IPS-15b (cell line): ENCODE data around the gene TNNT1.
A peak's percentile ranks its signal among the peaks of the same experiment; 100 is the strongest.
"Not testable (repeated sequence)": the region's sequence is repeated elsewhere in the genome, so short reads cannot be mapped to it uniquely, and the experiment has no call there.

Source experiments
- H3K27me3 ChIP-seq: one replicate; pipeline ENCODE4 v1.6.1; 2013; ENCODE audit warnings: low read length; ENCODE audit not compliant: control insufficient read depth, insufficient read depth
- H3K36me3 ChIP-seq: one replicate; pipeline ENCODE4 v1.6.1; 2013; ENCODE audit warnings: low read length; ENCODE audit not compliant: control insufficient read depth, insufficient read depth
- H3K4me1 ChIP-seq: one replicate; pipeline ENCODE4 v1.6.1; 2013; ENCODE audit warnings: mild to moderate bottlenecking, low read length; ENCODE audit not compliant: control insufficient read depth, insufficient read depth
- H3K4me3 ChIP-seq: one replicate; pipeline ENCODE4 v1.5.1; 2013; ENCODE audit warnings: low read depth, low read length
- H3K9ac ChIP-seq: one replicate; pipeline ENCODE4 v1.6.1; 2013; ENCODE audit warnings: low read depth, mild to moderate bottlenecking, low read length
- H3K9me3 ChIP-seq: one replicate; pipeline ENCODE4 v1.6.1; 2013; ENCODE audit warnings: mild to moderate bottlenecking, low read length; ENCODE audit not compliant: control insufficient read depth, insufficient read depth

Gene TNNT1

DNA sequence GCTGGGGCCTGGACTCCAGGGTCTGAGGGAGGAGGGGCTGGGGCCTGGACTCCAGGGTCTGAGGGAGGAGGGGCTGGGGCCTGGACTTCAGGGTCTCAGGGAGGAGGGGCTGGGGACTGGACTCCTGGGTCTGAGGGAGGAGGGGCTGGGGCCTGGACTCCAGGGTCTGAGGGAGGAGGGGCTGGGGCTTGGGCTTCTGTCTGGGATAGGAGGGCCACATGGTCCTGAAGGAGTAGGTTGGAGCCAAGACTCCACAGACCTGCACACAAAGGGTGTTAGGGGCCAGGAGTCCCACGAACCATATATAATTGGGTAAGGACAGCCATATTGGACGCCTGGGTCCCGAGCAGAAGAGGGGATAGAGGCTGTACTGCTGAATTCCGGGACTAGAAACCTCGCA lies 6.8 kb upstream of the TNNT1 start:
- not testable (repeated sequence) for H3K36me3 ChIP-seq, H3K9ac ChIP-seq, H3K27me3 ChIP-seq, H3K9me3 ChIP-seq
- H3K4me3 ChIP-seq: peak overlapping the region; percentile 79
- peaks cover 11% of the 10 kb centered on the region for H3K4me1 ChIP-seq

DNA sequence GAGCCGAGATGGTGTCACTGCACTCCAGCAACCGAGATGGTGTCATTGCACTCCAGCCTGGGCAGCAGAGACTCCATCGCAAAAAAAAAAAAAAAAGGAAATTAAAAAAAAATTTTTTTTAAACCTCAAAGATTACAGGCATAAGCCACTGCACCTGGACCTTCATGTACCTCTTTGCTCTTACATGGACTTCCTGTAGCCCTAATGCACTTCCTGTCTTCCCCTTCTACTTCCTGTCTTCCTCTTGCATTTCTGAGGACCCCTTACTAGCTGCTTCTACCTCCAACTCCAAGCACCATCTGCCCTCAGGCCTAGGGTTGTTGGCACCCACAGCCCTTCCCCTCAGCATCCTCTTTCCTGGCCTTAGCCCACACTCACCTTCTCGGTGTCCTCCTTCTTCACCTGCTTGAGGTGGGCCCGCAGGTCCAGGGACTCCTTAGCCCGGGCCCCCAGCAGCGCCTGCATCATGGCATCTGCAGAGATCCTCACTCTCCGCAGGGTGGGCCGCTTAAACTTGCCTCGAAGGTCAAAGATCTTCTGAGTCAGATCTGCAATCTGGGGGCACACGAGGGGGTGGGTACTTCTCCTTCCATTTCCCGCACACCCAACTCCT lies 4.8 kb upstream of the TNNT1 start:
- Histone ChIP-seq H3K9ac (no peak overlapping the region), H3K4me3 (no peak overlapping the region), H3K36me3 (peaks cover 5% of the 10 kb centered on the region), H3K9me3 (no peaks in the 10 kb centered on the region), H3K4me1 (peaks cover 11% of the 10 kb centered on the region), H3K27me3 (no peaks in the 10 kb centered on the region)

DNA sequence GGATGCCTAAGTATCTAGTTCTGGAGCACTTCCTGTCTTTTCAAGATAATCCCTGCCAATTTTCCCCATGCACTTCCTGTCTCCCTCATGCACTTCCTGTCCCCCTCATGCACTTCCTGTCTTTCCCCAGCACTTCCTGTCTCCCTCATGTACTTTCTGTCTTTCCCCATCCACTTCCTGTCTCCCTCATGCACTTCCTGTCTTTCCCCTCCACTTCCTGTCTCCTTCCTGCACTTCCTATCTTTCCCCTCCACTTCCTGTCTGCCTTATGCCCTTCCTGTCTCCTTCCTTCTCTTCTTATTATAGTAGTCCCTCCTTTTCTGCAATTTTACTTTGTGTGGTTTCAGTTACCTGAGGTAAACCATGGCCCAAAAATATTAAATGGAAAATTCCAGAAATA lies 3.0 kb upstream of the TNNT1 start:
- Histone ChIP-seq H3K9ac (no peak overlapping the region), H3K9me3 (no peaks in the 10 kb centered on the region), H3K4me3 (no peak overlapping the region), H3K27me3 (no peaks in the 10 kb centered on the region), H3K4me1 (peaks cover 18% of the 10 kb centered on the region), H3K36me3 (peaks cover 5% of the 10 kb centered on the region)

DNA sequence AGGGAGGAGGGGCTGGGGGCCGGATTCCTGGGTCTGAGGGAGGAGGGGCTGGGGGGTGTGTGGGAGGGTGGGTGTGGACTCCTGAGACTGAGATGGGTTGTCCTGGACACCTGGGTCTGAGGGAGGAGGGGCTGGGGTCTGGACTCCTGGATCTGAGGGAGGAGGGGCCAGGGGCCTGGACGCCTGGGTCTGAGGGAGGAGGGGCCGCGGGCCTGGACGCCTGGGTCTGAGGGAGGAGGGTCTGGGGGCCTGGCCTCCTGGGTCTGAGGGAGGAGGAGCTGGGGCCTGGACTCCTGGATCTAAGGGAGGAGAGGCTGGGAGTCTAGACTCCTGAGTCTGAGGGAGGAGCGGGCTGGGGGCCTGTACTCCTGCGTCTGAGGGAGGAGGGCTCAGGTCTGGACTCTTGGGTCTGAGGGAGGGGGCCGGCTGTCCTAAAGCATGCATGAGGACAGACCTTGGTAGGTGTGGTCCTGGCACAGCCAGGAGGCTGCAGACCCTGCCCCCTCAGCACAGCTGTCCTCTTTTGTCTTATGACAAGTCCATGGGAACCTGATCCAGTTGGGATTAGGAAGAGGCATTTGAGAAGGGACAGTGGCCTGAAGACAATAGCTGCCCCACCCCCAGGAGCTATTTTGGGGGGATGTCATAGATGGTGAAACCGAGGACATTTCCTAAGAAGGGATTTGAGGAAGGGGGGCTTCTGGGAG lies 1.3 kb downstream of the TNNT1 start:
- Histone ChIP-seq H3K4me3 (peak overlapping the region; percentile 31), H3K36me3 (peaks cover 10% of the 10 kb centered on the region), H3K9me3 (no peaks in the 10 kb centered on the region), H3K4me1 (peaks cover 18% of the 10 kb centered on the region), H3K27me3 (no peaks in the 10 kb centered on the region), H3K9ac (no peak overlapping the region)

DNA sequence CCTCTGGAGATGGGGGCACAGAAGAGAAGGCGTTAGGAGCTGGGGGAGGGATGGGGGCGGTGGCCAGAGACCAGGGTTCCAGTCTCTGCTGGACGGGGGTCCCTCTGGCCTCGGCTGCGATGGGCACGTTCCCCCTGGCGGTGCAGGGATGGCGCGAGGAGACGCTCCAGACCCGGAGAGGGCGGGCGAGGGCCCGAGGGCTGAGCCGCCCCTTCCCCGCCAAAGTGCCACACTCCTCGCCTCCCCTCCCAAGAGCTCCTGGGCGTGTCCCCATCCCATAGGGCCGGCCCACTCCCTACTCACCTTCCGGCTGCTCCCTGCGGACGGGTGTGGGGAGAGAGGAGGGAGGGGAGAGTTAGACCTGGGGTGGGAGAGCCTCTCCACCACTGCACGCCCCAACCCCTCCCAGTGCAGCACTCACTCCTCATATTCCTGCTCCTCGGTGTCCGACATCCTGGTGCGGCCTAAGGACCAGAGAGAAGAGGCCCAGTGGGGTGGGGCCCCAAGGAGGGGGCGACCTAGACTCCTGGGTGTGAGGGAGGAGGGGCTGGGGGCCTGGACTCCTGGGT lies 2.2 kb downstream of the TNNT1 start:
- H3K4me1 ChIP-seq: peaks cover 18% of the 10 kb centered on the region
- H3K36me3 ChIP-seq: peaks cover 7% of the 10 kb centered on the region
- no peak overlapping the region for H3K9ac ChIP-seq
- peak overlapping the region; percentile 68 for H3K4me3 ChIP-seq
- no peaks in the 10 kb centered on the region for H3K27me3 ChIP-seq
- no peaks in the 10 kb centered on the region for H3K9me3 ChIP-seq

DNA sequence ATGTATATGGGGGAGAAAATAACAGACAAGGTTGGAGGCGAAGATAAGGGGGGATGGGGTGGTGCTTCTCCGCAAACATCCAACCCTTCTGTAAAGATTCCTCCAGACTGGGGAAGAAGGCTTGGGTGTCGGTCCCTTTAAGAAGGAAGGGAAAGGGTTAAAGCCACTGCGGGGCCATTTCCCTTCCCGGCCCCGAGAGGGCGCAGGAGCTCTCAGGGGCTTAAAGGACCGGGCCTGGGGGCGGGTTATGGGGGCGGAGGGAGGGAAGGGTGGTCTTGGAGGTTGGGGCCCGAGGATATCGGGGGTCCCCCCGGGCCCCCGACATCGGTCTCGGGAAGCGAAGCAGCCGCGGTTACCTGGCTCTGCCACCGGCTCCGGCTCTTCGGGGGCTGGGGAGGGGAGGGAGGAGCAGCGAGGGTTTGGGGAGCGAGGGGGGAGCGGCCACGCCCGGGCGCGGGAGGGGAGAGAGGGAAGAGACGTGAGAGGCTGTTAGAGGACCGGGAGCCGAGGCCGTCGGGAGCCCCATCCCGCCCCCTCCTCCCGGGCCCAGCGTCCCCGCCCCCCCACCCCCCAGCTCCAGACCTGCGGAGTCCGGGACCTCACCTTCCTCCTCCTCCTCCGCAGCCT lies 2.8 kb downstream of the TNNT1 start:
- H3K9ac ChIP-seq: no peak overlapping the region
- H3K9me3 ChIP-seq: no peaks in the 10 kb centered on the region
- H3K4me1 ChIP-seq: peaks cover 18% of the 10 kb centered on the region
- H3K4me3 ChIP-seq: peak overlapping the region; percentile 68
- peaks cover 6% of the 10 kb centered on the region for H3K36me3 ChIP-seq
- no peaks in the 10 kb centered on the region for H3K27me3 ChIP-seq

DNA sequence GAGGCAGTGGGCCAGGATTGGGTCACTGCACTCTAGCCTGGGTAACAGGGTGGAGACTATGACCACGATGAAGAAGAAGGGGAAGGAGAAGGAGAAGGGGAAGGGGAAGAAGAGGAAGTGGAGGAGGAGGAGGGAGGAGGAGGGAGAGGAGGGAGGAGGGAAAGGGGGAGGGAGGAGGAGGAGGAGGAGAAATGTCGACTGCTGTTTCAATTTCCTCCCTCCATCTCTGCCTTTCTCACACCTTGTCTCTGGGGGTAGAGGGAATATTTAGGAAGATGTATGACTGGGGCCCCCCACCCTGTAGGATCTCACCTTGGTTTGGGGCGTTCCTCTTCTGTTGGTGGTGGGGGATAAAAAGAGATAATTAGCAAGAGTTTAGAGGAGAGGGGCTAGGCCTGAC lies 3.8 kb downstream of the TNNT1 start:
- H3K4me3 ChIP-seq: peak overlapping the region; percentile 32
- no peaks in the 10 kb centered on the region for H3K27me3 ChIP-seq
- peaks cover 6% of the 10 kb centered on the region for H3K36me3 ChIP-seq
- H3K4me1 ChIP-seq: peaks cover 19% of the 10 kb centered on the region
- no peaks in the 10 kb centered on the region for H3K9me3 ChIP-seq
- H3K9ac ChIP-seq: no peak overlapping the region

DNA sequence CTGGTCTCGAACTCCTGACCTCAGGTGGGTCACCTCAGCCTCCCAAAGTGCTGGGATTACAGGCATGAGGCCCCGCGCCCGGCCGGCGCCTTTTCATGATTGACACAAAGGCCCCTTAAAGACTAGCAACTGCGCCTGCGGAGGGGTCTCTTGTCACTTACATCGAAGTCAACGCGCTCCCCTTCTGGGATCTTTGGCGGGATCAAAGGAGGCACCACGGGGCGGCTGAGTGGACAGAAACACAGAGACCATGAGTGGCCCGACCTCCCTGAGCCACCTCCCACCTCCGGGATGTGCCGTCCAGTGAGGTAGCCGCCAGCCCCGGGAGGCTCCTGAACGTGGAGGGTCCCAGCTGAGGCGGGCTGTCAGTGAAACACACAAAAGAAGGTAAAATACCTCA lies 7.3 kb downstream of the TNNT1 start:
- H3K27me3 ChIP-seq: no peaks in the 10 kb centered on the region
- H3K9ac ChIP-seq: no peak overlapping the region
- no peak overlapping the region for H3K4me3 ChIP-seq

DNA sequence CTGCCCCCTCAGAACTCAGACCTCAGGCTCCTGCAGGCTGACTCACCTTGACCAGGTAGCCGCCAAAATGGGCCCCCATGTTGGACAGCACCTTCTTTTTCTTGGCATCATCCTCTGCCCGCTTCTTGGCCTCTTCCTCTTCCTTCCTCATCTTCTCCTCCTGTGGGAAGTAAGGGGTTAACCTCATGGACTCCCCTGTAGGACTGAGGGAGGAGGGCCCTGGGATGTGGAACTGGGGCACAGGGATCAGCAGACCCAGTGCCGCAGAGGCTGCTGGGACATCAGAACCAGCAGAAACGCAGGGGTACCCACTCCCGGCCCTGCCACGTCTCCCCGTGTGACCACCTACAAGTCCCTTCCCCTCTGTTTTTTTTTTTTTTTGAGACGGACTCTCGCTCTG lies 11.1 kb downstream of the TNNT1 start:
- peaks cover 11% of the 10 kb centered on the region for H3K36me3 ChIP-seq

More for the DNA sequence above, 7.3 kb downstream of the TNNT1 start:
- H3K36me3 ChIP-seq: peaks cover 6% of the 10 kb centered on the region
- no peaks in the 10 kb centered on the region for H3K9me3 ChIP-seq
- peaks cover 2% of the 10 kb centered on the region for H3K4me1 ChIP-seq

DNA sequence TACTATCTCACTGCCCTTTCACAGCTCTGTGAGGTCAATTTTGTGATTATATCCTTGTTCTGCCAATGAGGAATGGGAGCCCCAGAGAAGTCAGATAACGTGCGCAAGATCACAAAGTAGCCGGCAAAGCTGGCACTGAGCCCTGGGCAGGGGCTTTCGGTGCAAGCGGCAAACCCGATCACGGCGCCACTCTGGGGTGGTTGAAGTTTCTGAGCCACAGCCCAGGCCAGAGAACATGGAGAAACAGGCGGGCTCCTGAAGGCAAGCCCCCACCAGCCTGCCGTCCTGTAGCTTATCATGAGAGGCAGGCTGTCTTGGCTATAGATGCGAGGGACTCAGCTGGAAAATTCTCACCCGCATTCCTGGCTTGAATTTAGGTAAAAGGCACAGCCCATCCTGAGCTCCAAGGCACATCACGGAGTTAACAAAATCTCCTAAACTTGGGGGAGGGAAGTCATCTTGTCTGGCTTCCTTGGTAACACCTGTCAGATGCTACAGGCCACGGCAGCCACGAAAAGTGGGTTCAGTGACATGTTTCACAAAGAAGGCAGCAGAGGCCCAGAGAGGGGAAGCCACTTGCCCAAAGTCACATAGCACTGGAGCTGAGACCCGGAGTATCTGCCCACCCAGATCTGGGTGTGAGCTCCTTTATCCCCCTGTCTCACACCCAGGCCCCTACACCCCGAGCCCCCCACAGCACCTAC lies 12.5 kb downstream of the TNNT1 start:
- peaks cover 2% of the 10 kb centered on the region for H3K4me1 ChIP-seq
- H3K36me3 ChIP-seq: peaks cover 11% of the 10 kb centered on the region
- H3K27me3 ChIP-seq: no peaks in the 10 kb centered on the region
- H3K4me3 ChIP-seq: no peak overlapping the region
- H3K9me3 ChIP-seq: no peaks in the 10 kb centered on the region
- H3K9ac ChIP-seq: no peak overlapping the region

More for the DNA sequence above, 11.1 kb downstream of the TNNT1 start:
- Histone ChIP-seq H3K9me3 (no peaks in the 10 kb centered on the region), H3K9ac (no peak overlapping the region), H3K4me3 (no peak overlapping the region), H3K27me3 (no peaks in the 10 kb centered on the region), H3K4me1 (peaks cover 2% of the 10 kb centered on the region)

DNA sequence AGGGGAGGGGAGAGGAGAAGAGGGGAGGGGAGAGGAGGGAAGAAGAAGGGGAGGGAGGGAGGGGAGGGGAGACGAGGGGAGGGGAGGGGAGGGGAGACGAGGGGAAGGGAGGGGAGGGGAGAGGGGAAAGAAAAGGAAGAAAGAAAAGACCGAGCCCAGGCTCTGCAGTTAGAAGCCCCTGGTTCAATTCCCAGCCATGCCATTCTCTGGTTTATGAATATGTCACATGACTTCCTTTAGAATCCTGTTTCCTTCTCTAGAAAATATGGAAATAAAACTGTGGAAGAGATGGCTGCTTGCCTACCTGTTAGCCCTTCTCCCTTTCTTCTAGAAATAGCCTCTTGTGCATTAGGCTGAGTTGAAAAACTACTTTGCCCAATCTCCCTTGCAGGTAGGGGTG lies 14.3 kb downstream of the TNNT1 start:
- Histone ChIP-seq H3K9ac (no peak overlapping the region), H3K4me1 (no peaks in the 10 kb centered on the region), H3K36me3 (peaks cover 11% of the 10 kb centered on the region), H3K27me3 (no peaks in the 10 kb centered on the region), H3K4me3 (no peak overlapping the region), H3K9me3 (no peaks in the 10 kb centered on the region)
